ENCODE results near the gene GNAQ. TPM values are rescaled to one million over a fixed set of nuclear protein-coding genes. Genes with fewer than 3 reads are reported as not detected.
"Not testable (repeated sequence)": the region's sequence is repeated elsewhere in the genome, so short reads cannot be mapped to it uniquely, and the experiment has no call there.

GNAQ gene
- total RNA-seq, 1 donor from 2014 or later, result 16.2 TPM

GRCh38 chr9:77800924-77801551 lies 230.6 kb downstream of the GNAQ start:
- ATAC-seq (no peak), DNase-seq (ENCODE audit: low spot score) (no peak)

GRCh38 chr9:77798140-77798539 lies 233.5 kb downstream of the GNAQ start:
- DNase-seq (ENCODE audit: low spot score) (no peak), ATAC-seq (no peak)

GRCh38 chr9:77794985-77795384 lies 236.6 kb downstream of the GNAQ start:
- ATAC-seq (no peak), DNase-seq (ENCODE audit: low spot score) (no peak)

- DNase-seq (ENCODE audit: low spot score) (no peak), ATAC-seq (no peak)
Observed at GRCh38 chr9:77793849-77794248, 237.8 kb downstream of the GNAQ start.

GRCh38 chr9:77789891-77790290 lies 241.7 kb downstream of the GNAQ start:
- ATAC-seq, result peak; percentile 61
- no peak for DNase-seq (ENCODE audit: low spot score)

- ATAC-seq (no peak), DNase-seq (ENCODE audit: low spot score) (no peak)
Observed at GRCh38 chr9:77785341-77785740, 246.3 kb downstream of the GNAQ start.

- DNase-seq (ENCODE audit: low spot score) (no peak), ATAC-seq (no peak)
Observed at GRCh38 chr9:77783518-77783917, 248.1 kb downstream of the GNAQ start.

- ATAC-seq, result no peak
- DNase-seq (ENCODE audit: low spot score), result no peak
Observed at GRCh38 chr9:77779010-77779409, 252.6 kb downstream of the GNAQ start.

- DNase-seq (ENCODE audit: low spot score), result no peak
- ATAC-seq, result no peak
Observed at GRCh38 chr9:77773381-77773780, 258.2 kb downstream of the GNAQ start.

- no peak for ATAC-seq
- DNase-seq (ENCODE audit: low spot score), result no peak
Observed at GRCh38 chr9:77772646-77773045, 259.0 kb downstream of the GNAQ start.

- no peak for ATAC-seq
- DNase-seq (ENCODE audit: low spot score), result no peak
Observed at GRCh38 chr9:77771171-77771570, 260.4 kb downstream of the GNAQ start.

- ATAC-seq (no peak), DNase-seq (ENCODE audit: low spot score) (no peak)
Observed at GRCh38 chr9:77770340-77770739, 261.3 kb downstream of the GNAQ start.

- ATAC-seq, result peak; percentile 34
- no peak for DNase-seq (ENCODE audit: low spot score)
Observed at GRCh38 chr9:77769246-77769645, 262.4 kb downstream of the GNAQ start.

GRCh38 chr9:77766587-77766986 lies 265.0 kb downstream of the GNAQ start:
- DNase-seq (ENCODE audit: low spot score), result no peak
- ATAC-seq, result no peak

- DNase-seq (ENCODE audit: low spot score), result no peak
- no peak for ATAC-seq
Observed at GRCh38 chr9:77765781-77766259, 265.8 kb downstream of the GNAQ start.

- ATAC-seq, result peak; percentile 70
- no peak for DNase-seq (ENCODE audit: low spot score)
Observed at GRCh38 chr9:77764894-77765780, 266.5 kb downstream of the GNAQ start.

GRCh38 chr9:77763566-77763965 lies 268.0 kb downstream of the GNAQ start:
- ATAC-seq (peak; percentile 95), DNase-seq (ENCODE audit: low spot score) (no peak)

GRCh38 chr9:77760919-77761318 lies 270.7 kb downstream of the GNAQ start:
- not testable (repeated sequence) for ATAC-seq; DNase-seq (ENCODE audit: low spot score)

GRCh38 chr9:77759391-77759790 lies 272.2 kb downstream of the GNAQ start:
- no peak for DNase-seq (ENCODE audit: low spot score)
- no peak for ATAC-seq

GRCh38 chr9:77756449-77756848 lies 275.2 kb downstream of the GNAQ start:
- DNase-seq (ENCODE audit: low spot score), result no peak
- no peak for ATAC-seq

- DNase-seq (ENCODE audit: low spot score), result no peak
Observed at GRCh38 chr9:77753180-77753579, 278.4 kb downstream of the GNAQ start.

GRCh38 chr9:77752554-77752953 lies 279.1 kb downstream of the GNAQ start:
- ATAC-seq (no peak), DNase-seq (ENCODE audit: low spot score) (no peak)

More at GRCh38 chr9:77753180-77753579, 278.4 kb downstream of the GNAQ start:
- ATAC-seq, result no peak

Data from left lobe of liver (tissue), 2 donors.